Tibial artery (tissue), 4 donors: Measurements from ENCODE around the gene PLXNB1.

ENCODE experiments used
- DNase-seq, 2 donors: peaks; one replicate each; pipeline ENCODE4 v3.0.0-alpha.2; 2019
- H3K27ac ChIP-seq, 2 donors: fragments of 200-600 bp; sonication (generic) in 1 of 2; 1 replicate in 1 of 2; 2 replicates in 1 of 2; pipeline ENCODE4 v1.5.1; 2018 to 2019; ENCODE audit warnings: mild to moderate bottlenecking in 1 of 2
- H3K27me3 ChIP-seq, 2 donors: fragments of 200-600 bp; sonication (generic) in 1 of 2; one replicate each; pipeline versions ENCODE4 v1.5.1 to v1.6.0; 2016 to 2019
- H3K36me3 ChIP-seq, 3 donors: fragments of 200-600 bp; sonication (generic) in 2 of 3; one replicate each; pipeline ENCODE4 v1.5.1; 2016 to 2019; ENCODE audit warnings: mild to moderate bottlenecking in 2 of 3
- H3K4me1 ChIP-seq, 4 donors: fragments of 200-600 bp; sonication (generic) in 2 of 4; 1 replicate in 3 of 4; 2 replicates in 1 of 4; pipeline ENCODE4 v1.5.1; 2016 to 2019
- H3K4me3 ChIP-seq, 2 donors: fragments of 200-600 bp; sonication (generic) in 1 of 2; 1 replicate in 1 of 2; 2 replicates in 1 of 2; pipeline ENCODE4 v1.5.1; 2018 to 2019; ENCODE audit warnings: mild to moderate bottlenecking in 2 of 2
- H3K9me3 ChIP-seq, 3 donors: fragments of 200-600 bp; sonication (generic) in 1 of 3; one replicate each; pipeline ENCODE4 v1.5.1; 2016 to 2019
- CTCF ChIP-seq, 2 experiments: fragments of 200-600 bp in 1 of 2; fragments of 450-650 bp in 1 of 2; IDR thresholded peaks; one replicate each; pipeline ENCODE4 v1.5.1; 2017 to 2019; ENCODE audit warnings: antibody characterized with exemption in 2 of 2, mild to moderate bottlenecking in 1 of 2, moderate library complexity in 1 of 2
- intact Hi-C: fragments of 100-400 bp; cut with DNase I; formaldehyde crosslinking; loops from one replicate; pipeline ENCODE4 v1.15.0; 2023; ENCODE audit warnings: low total_unique reads

The PLXNB1 gene

DNA sequence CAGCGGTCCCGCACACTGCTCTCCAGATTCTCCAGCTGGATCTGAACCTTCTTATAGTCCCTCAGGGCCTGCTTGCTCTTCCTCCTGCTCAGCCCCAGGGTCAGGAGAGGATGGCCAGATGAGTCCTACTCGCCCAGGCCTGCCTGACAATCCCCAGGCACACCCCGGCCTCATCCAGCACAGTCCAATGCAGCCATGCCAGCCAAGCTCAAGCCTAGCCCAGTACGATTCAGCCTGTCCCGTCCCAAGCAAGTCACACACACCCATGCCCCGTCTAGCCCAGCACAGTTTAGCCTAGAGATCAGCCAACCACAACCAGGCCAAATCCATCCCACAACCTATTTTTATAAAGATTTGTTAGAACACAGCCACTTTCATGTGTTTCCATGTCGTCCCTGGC lies 16.8 kb downstream of the PLXNB1 start:
- no peak for TF ChIP-seq CTCF (IDR thresholded peaks at IDR 0.05)
- H3K27ac ChIP-seq = peak overlapping the region; percentile 61 to 84
- no peaks in the 10 kb centered on the region for H3K27me3 ChIP-seq
- peaks cover 97 to 100% (median 100%) of the 10 kb centered on the region in 3 donors for H3K36me3 ChIP-seq
- no peaks in the 10 kb centered on the region for H3K9me3 ChIP-seq
- H3K4me3 ChIP-seq = no peak overlapping the region
- intact Hi-C loops = no loop called here
- DNase-seq = peak; percentile 19 to 82
- H3K4me1 ChIP-seq = peaks cover 0 to 31% (median 9%) of the 10 kb centered on the region in 4 donors

GRCh38 chr3:48412375-48413001 lies 17.4 kb downstream of the PLXNB1 start:
- intact Hi-C loops = no loop called here
- no peak overlapping the region for H3K4me3 ChIP-seq
- no peaks in the 10 kb centered on the region for H3K9me3 ChIP-seq
- peaks cover 98 to 100% (median 100%) of the 10 kb centered on the region in 3 donors for H3K36me3 ChIP-seq
- no peak for TF ChIP-seq CTCF (IDR thresholded peaks at IDR 0.05)
- peak overlapping the region; percentile 61 to 84 for H3K27ac ChIP-seq
- no peaks in the 10 kb centered on the region for H3K27me3 ChIP-seq
- peaks cover 0 to 31% (median 9%) of the 10 kb centered on the region in 4 donors for H3K4me1 ChIP-seq
- peak; percentile 19 to 63 for DNase-seq

DNA sequence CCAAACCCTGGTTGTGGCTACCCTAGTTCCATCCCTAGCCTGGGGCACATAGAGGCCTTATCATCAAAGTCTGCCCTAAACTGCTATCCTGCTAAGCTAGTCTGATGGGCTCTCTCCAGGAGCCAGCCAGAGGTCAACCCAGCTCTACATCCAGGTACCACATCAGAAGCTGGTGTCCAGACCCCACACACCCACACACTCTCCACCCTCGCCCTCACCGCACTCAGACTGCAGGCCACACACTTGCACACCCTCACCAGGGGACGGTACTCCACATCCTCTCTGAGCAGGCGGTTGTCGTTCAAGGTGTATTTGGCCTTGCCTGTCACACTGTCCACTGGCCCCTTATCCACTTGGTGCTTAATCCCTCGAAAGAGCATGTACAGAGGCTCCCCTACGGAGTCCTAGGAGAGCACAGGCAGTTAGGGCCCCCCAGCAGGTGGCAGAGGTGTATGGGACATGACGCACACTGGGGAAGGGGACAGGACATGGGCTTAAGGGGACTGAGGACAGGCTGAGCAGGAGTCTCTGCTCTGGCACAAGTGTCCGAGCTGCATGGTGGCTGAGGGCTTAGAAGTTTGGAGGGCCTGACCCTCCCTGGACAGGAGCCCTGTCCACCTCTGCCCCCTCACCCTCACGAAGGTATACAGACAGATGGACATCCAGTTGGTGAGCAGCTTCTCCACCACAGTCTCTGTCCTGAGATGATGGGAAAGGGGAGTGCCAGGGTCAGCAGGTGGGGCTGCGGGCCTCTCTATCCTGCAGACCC lies 18.1 kb downstream of the PLXNB1 start:
- TF ChIP-seq CTCF (IDR thresholded peaks at IDR 0.05) = no peak
- H3K27ac ChIP-seq = peak overlapping the region in 1 of 2 donors; percentile 84
- no peak overlapping the region for H3K4me3 ChIP-seq
- intact Hi-C loops = no loop called here
- no peaks in the 10 kb centered on the region for H3K9me3 ChIP-seq
- no peaks in the 10 kb centered on the region for H3K27me3 ChIP-seq
- peak; percentile 11 to 59 for DNase-seq
- peaks cover 94 to 100% (median 100%) of the 10 kb centered on the region in 3 donors for H3K36me3 ChIP-seq
- peaks cover 0 to 31% (median 9%) of the 10 kb centered on the region in 4 donors for H3K4me1 ChIP-seq

GRCh38 chr3:48411041-48411588 lies 18.8 kb downstream of the PLXNB1 start:
- Histone ChIP-seq H3K4me3 (no peak overlapping the region), H3K27me3 (no peaks in the 10 kb centered on the region), H3K36me3 (peaks cover 95 to 100% (median 100%) of the 10 kb centered on the region in 3 donors), H3K4me1 (peaks cover 0 to 32% (median 9%) of the 10 kb centered on the region in 4 donors), H3K9me3 (no peaks in the 10 kb centered on the region), H3K27ac (peak overlapping the region in 1 of 2 donors; percentile 84)
- no peak for TF ChIP-seq CTCF (IDR thresholded peaks at IDR 0.05)
- intact Hi-C loops = no loop called here
- peak; percentile 10 to 60 for DNase-seq

- no peak overlapping the region for H3K4me3 ChIP-seq
- H3K9me3 ChIP-seq = no peaks in the 10 kb centered on the region
- DNase-seq = peak; percentile 12 to 55
- no peak for TF ChIP-seq CTCF (IDR thresholded peaks at IDR 0.05)
- peak overlapping the region; percentile 33 to 84 for H3K27ac ChIP-seq
- H3K27me3 ChIP-seq = no peaks in the 10 kb centered on the region
- intact Hi-C loops = no loop called here
- H3K36me3 ChIP-seq = peaks cover 93 to 100% (median 100%) of the 10 kb centered on the region in 3 donors
- peaks cover 0 to 37% (median 14%) of the 10 kb centered on the region in 4 donors for H3K4me1 ChIP-seq
These were observed 19.5 kb downstream of the PLXNB1 start for GRCh38 chr3:48410205-48411040.
